MCF 10A (cell line): ENCODE measurements around the gene PLD6. TPM values are rescaled to one million over a fixed set of nuclear protein-coding genes. Genes with fewer than 3 reads are reported as not detected.

Experiments used
- BruUV-seq: library from RNA; stranded (reverse); fragments of 400-500 nt; replicated peaks from 2 replicates; lab custom pipeline; 2021; lab: Mats Ljungman, UMichigan
- CTCF ChIA-PET: fragments of 300-600 bp; sonication (Branson Sonifier 250); formaldehyde crosslinking; extraction: SDS; loops from one replicate; lab custom pipeline; 2021; ENCODE audit warnings: antibody characterized with exemption, inconsistent platforms; lab: Yijun Ruan, JAX
- POLR2A ChIA-PET: fragments of 300-600, 350-650 bp; sonication (Branson Sonifier 250); formaldehyde crosslinking; extraction: SDS; loops from one replicate; lab custom pipeline; 2020; ENCODE audit warnings: antibody characterized with exemption, inconsistent platforms; lab: Yijun Ruan, JAX
- DNase-seq: peaks from one replicate; pipeline ENCODE4 v3.0.0-alpha.2; 2018; ENCODE audit not compliant: unreplicated experiment
- H3K27ac Mint-ChIP-seq: one replicate; pipeline ENCODE4 v1.8.0; 2022; ENCODE audit warnings: mild to moderate bottlenecking, low read depth, mixed read lengths; ENCODE audit not compliant: unreplicated experiment
- H3K27me3 Mint-ChIP-seq: one replicate; pipeline ENCODE4 v1.8.0; 2022; ENCODE audit warnings: mixed read lengths; ENCODE audit not compliant: insufficient read depth, unreplicated experiment
- H3K36me3 Mint-ChIP-seq: one replicate; pipeline ENCODE4 v1.8.0; 2022; ENCODE audit warnings: mild to moderate bottlenecking, moderate library complexity, mixed read lengths; ENCODE audit not compliant: insufficient read depth, unreplicated experiment
- H3K4me1 Mint-ChIP-seq: one replicate; pipeline ENCODE4 v1.8.0; 2022; ENCODE audit warnings: mixed read lengths; ENCODE audit not compliant: insufficient read depth, unreplicated experiment
- H3K4me3 Mint-ChIP-seq: one replicate; pipeline ENCODE4 v1.8.0; 2022; ENCODE audit warnings: mild to moderate bottlenecking, moderate library complexity, mixed read lengths; ENCODE audit not compliant: unreplicated experiment
- H3K9me3 Mint-ChIP-seq: one replicate; pipeline ENCODE4 v1.8.0; 2022; ENCODE audit warnings: mixed read lengths; ENCODE audit not compliant: unreplicated experiment
- CTCF ChIP-seq: fragments of 200-600 bp; IDR thresholded peaks from one replicate; pipeline ENCODE4 v1.8.0; 2022; ENCODE audit warnings: antibody characterized with exemption, mild to moderate bottlenecking; ENCODE audit not compliant: unreplicated experiment
- intact Hi-C: fragments of 100-400 bp; cut with micrococcal nuclease; formaldehyde crosslinking; loops from 2 replicates; pipeline ENCODE4 v1.14.1; 2022
- total RNA-seq: library from RNA; stranded (reverse); gene quantifications from 2 replicates; pipeline ENCODE4 v1.2.3, GENCODE V29; 2022

The PLD6 gene
- total RNA-seq, 1 experiment from 2014 or later = 5.5 TPM

GRCh38 chr17:17167986-17168385, 38.1 kb downstream of the PLD6 start:
- DNase-seq = no peak
- Mint-ChIP-seq H3K27ac (no peak overlapping the region), H3K27me3 (no peaks in the 10 kb centered on the region), H3K36me3 (peaks cover 60% of the 10 kb centered on the region), H3K4me3 (no peak overlapping the region), H3K4me1 (no peaks in the 10 kb centered on the region), H3K9me3 (no peaks in the 10 kb centered on the region)
- ChIA-PET POLR2A (interaction anchor here (1.2 kb wide), 1 partner anchor 37 kb away, joined by 6 read pairs; no protein-coding TSS in a partner anchor), CTCF (no interaction called here)
- BruUV-seq = no TSS peak
- intact Hi-C loops = no loop called here
- TF ChIP-seq CTCF = no peak

GRCh38 chr17:17167356-17167755, 38.8 kb downstream of the PLD6 start:
- no peak for TF ChIP-seq CTCF
- Mint-ChIP-seq H3K27ac (no peak overlapping the region), H3K27me3 (no peaks in the 10 kb centered on the region), H3K9me3 (no peaks in the 10 kb centered on the region), H3K36me3 (peaks cover 64% of the 10 kb centered on the region), H3K4me1 (no peaks in the 10 kb centered on the region), H3K4me3 (no peak overlapping the region)
- no peak for DNase-seq
- BruUV-seq = no TSS peak
- intact Hi-C loops = no loop called here
- CTCF ChIA-PET = interaction anchor here (1.1 kb wide), 1 partner anchor 176 kb away, joined by 3 read pairs; no protein-coding TSS in a partner anchor
- POLR2A ChIA-PET = no interaction called here

- ChIA-PET CTCF (interaction anchor here (1.1 kb wide), 1 partner anchor 175 kb away, joined by 3 read pairs; no protein-coding TSS in a partner anchor), POLR2A (no interaction called here)
- no peak for DNase-seq
- BruUV-seq = no TSS peak
- H3K9me3 Mint-ChIP-seq = no peaks in the 10 kb centered on the region
- no peaks in the 10 kb centered on the region for H3K27me3 Mint-ChIP-seq
- H3K36me3 Mint-ChIP-seq = peaks cover 65% of the 10 kb centered on the region
- no peak overlapping the region for H3K27ac Mint-ChIP-seq
- H3K4me3 Mint-ChIP-seq = no peak overlapping the region
- intact Hi-C loops = no loop called here
- no peaks in the 10 kb centered on the region for H3K4me1 Mint-ChIP-seq
- TF ChIP-seq CTCF = no peak
Observed at GRCh38 chr17:17166446-17166845, 39.7 kb downstream of the PLD6 start.

- POLR2A ChIA-PET = no interaction called here
- no peak for TF ChIP-seq CTCF
- no peak for DNase-seq
- Mint-ChIP-seq H3K9me3 (no peaks in the 10 kb centered on the region), H3K36me3 (peaks cover 63% of the 10 kb centered on the region), H3K4me3 (no peak overlapping the region), H3K27me3 (no peaks in the 10 kb centered on the region), H3K27ac (no peak overlapping the region), H3K4me1 (no peaks in the 10 kb centered on the region)
- CTCF ChIA-PET = no interaction called here
- BruUV-seq = no TSS peak
- intact Hi-C loops = no loop called here
Observed at GRCh38 chr17:17165666-17166308, 40.3 kb downstream of the PLD6 start.
